Muscle of back (tissue), 11 donors: ENCODE results near the gene HDAC2. TPM values are rescaled to one million over a fixed set of nuclear protein-coding genes. Genes with fewer than 3 reads are reported as not detected.
"Not testable (repeated sequence)": the region's sequence is repeated elsewhere in the genome, so short reads cannot be mapped to it uniquely, and the experiment has no call there.

ENCODE experiments used
- DNase-seq, 3 donors: peaks; one replicate each; pipeline versions ENCODE4 v3.0.0 to v3.0.0-alpha.2; 2013
- polyA plus RNA-seq, 10 donors: library from polyadenylated mRNA; unstranded; fragments of 120-200 nt; gene quantifications; one replicate each; pipeline ENCODE4 v1.2.1, GENCODE V29; 2013; ENCODE audit not compliant: insufficient read length in 10 of 10

HDAC2 gene
- polyA plus RNA-seq, 10 donors, result 132 to 181 (median 149) TPM

DNA sequence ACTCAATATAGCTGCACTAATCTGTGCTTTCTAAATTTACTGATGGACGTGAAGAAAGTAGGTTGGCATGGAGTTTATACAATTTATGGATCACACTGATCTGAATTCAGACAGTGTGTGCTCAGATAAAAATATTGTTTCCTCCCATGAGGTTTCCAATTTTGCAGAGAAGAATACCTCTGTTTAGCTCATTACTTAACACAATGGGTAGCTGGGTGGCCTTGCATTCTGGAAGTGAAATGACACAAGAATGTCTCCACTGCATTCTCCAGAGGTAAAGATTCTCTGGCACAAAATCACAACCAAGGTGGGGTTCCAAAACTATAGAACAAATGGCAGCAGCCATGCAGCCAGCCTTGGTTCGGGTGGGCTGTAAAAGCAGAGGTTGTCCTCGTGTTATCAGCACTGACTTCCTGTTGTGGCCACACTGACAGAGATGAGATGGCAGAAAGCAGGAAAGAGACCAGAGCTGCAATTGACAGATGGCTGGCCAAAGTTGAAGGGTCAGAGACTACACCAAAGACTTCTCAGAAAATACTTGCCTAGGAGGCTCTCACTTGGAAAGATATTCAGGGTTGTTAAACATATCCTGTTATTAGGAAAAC, 50.2 kb downstream of the HDAC2 start:
- peak in 1 of 3 donors; percentile 42 for DNase-seq

DNA sequence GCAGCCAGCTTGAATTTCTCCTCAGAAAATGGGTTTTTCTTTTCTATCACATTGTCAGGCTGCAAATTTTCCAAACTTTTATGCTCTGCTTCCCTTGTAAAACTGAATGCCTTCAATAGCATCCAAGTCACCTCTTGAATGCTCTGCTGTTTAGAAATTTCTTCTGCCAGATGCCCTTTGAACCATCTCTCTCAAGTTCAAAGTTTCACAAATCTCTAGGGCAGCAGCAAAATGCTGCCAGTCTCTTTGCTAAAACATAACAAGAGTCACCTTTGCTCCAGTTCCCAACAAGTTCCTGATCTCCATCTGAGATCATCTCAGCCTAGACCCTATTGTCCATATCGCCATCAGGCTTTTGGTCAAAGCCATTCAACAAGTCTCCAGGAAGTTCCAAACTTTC, 60.7 kb downstream of the HDAC2 start:
- DNase-seq, result not testable (repeated sequence)

DNA sequence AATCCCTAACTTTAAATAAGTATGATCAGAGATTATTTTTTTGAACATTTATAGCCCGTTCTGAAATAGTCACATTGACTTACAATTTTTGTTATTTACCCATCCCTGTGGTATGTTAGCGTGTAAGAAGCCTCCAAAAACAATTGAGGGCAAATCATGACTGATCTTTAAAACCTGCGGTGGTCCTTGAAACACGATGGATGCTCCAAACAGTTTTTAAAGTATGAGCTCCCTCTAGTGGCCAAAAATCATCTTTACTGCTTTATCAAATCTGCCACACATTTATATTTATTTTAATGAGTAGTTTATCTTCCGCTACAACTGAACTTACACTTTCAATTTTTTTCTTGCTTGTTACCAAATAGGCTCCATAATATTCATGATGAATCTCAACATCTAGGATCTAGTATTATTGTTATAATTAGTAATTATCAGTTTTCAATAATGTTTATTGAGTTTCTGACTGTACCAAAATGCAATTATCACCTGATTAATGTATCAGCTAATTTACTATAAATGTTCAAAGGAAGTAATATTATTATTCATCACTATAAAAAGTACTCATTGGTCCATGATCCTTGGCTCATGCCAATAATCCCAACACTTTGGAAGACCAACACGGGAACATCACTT, 61.6 kb downstream of the HDAC2 start:
- peak; percentile 78 to 87 (median 79) for DNase-seq

DNA sequence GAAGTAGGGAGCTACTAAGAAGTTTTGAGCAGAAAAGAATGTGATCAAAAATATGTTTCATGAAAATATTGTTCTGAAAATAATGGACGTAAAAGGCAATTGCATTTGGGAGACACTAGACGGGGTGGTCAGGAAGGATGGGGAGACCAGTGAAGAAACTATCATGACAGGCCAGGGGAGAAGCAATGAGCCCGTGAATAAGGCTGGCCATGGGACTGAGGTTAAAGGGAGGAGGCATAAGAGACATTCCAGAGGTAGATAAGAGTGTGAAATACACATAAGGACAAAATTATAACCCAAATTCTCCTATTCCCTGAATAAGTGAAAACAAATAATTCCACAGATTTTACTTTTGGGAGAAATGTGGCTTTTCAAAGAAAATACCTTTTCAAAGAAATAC, 62.1 kb downstream of the HDAC2 start:
- DNase-seq, result no peak

DNA sequence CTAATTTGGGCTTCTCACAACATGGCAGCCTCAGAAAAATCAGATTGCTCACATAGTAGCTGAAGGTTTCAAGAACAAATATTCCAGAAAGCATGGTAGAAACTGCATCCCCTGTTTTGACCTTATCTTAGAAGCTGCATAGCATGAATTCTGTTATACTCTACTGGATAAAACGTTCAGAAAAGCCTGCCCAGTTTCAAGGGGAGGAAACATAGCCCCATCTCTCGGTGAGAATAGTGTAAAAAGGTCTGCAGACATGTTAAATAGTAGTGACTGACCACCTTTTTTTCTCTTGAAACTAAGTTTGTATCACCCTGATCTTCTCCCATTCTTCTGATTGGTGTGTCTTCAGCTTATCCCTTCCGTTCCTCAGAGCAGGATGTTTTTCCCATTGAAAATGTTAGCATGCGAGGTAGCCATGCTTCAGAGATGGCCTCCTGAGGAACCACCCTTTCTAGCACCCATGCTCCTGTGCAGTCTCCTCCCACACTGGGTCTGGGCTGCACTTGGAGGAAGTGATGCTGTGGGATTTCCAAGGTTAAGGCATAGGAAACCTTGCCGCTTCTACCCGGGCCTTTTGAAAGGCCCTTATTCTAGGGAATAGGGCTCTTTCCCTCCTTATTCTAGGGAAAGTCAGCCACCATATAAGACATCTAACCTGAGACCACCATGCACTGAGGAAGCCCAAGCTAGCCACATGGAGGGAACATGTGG, 63.7 kb downstream of the HDAC2 start:
- DNase-seq, result no peak

DNA sequence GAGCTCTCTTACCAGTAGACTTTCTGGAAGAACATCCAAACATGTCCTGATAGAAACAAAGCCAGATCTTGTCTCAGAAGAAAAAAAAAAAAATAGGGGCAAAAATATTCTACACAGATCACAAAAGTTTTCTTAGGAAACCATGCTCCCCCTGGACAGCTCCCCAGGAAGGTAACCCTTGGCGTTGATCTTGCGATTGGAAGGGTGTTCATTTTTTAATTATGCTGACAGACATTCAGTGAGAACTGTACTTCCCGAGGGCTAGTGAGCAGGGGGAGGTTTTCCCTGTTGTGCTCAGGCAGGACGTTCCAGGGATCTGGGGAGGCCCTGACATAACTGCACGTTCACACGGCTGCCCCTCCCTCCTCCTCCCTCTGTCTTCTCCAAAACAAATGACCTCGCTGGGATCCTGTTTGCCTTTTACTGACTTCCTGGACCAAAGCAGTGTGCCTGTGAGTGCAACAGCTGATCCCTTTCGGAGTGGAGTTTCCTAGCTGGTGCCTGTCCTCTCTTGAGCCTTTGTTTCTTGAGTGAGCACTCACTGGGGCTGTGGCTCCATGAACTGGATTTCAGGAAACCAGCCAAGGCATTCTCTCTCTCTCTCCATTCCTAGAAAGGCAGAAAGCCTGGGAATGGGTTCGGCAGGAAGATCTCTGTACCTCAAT, 67.2 kb downstream of the HDAC2 start:
- DNase-seq, result peak in 1 of 3 donors; percentile 80

DNA sequence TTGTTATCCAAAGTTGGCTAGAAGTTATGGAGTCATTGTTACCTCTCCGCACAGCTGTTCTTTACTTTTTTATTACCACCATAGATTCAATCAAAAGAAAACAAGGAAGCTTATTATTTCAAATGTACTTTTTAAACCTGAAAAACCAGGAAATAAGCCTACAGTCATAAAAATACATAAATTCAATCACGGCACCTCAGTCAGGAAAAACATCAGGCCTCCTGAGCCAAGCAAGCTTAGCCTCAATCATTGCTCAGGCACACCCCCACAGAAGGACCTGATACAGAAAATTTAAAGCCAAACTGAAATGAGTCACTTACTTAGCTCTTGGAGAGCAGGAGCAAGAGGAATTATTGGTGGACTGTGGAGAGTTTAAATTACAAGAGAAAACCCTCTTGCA, 69.5 kb downstream of the HDAC2 start:
- DNase-seq, result peak in 2 of 3 donors; percentile 35 to 70

DNA sequence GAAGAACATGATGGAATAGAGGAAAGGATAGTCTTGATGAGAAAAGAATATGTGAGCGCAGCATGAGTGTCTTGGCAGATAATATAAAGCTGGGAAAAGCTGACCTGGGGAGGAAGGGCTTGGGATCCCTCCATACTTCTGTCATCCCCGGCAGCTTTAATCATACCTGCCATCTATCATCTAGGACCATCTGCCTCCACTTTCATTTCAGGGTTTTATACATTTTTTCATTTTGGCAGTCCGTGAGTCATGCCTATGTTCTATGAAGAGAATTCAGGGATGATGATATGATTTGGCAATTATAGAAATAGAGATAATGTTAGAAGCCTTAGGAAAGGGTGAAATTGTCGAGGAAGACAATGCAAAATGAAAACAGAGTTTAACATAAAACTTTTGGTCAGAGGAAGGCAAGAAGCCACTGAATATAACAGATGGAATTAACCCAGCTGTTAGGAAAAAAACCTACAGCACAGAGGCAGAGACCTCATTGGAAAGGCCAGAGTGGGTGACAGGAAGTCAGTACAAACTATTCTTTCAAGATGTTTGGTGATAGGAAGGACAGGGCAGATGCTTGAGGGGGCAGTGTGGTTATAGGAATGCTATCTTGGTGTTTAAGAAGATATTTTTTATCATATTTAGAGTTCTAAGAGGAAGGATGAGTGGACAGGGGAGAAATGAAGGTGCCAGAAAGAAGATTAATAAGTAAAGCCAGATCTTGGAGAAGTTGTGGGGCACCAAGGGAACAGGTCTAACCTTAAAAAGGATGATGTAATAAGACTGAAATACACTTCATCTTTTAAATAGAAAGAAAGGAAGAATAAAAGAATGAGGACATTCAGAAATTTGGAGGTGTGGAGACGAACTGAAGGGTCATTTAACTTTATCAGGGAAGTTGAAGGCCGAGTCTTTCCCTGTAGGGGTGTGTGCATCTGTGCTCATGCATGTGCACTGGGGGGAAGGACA, 76.0 kb downstream of the HDAC2 start:
- peak; percentile 73 to 83 (median 77) for DNase-seq

DNA sequence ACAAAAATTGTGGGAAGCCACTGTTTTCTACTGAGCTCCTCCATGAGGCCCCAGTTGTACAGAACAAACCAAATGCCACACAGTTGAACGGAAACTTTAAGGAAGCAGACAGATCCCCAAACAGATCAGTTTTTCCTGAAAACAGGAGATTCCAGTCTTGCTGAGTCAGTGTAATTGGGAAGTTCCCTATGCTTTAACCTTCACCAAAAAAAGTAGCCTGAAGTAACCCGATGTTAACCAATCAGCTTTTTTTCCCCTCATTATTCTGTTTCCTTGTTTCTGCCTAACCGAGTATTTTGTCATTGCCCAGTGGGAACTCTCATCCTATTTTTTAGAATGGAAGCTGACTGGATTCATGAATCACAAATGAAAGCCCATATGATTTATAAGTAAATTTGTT, 77.1 kb downstream of the HDAC2 start:
- DNase-seq, result peak in 1 of 3 donors; percentile 51

DNA sequence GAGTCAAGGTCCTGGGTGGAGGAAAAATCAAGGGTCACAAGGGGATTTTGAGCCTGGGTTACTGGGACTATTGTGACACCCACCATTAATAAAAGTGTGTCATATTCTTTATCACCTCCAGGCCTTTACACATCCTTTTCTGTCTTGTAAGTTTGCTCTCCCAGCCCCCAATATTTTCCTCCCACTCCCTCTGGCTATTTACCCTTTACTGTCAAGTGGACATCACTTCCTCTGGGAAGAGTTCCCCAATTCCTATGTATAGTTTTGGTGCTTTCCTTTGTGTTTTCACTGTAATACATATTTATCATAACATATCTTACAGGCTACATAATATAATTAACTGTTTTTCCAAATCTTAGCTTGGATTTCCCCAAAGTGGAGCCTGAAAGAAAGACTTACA, 77.5 kb downstream of the HDAC2 start:
- no peak for DNase-seq

DNA sequence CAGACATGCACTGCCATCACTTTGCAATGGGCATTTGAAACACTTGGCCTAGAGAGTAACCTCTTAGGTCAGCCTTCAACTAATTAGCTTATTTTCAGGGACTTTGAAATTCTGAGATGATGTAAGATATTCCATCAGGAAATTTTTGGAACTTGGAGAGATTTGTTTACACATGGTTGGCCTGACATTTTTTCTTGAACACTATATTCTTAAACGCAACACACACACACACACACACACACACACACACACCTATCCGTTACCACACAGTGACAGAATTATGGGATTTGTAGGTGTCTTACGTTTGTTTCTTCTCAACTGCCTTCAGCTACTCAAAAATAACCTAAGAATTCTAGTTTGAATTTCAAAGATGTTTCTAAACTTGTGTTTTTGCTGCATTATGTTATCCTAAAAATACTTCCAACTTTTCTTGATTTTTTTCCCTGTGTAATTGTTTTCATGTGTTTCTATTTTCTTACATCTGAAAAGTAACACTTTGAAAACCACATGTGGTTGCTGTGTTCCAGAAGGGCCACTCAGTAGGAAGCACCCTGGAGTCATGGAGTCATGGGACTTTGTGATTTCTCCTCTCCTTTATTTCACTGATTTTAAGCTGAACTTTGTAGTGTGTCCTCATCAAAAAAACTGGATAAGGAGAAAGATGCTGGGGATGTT, 81.9 kb downstream of the HDAC2 start:
- peak in 2 of 3 donors; percentile 38 to 68 for DNase-seq

DNA sequence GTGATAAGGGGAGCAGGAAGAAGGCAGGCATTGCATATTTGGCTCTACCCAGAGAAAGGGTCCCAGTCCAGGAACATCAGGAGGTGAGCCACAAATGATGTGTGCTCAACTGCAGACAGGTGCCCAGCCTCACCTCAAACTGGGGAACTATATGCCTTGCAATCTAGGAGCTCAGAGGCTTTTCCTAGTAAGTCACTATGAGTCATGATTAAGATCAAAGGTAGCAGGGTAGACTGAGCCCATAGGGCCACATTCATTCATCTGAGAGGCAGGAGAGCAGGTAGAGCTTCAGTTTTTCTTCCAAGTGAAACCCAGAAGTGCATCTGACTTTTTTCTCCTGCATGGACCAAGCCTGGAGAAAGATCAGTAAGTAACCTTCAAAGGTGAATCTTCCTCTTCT, 82.5 kb downstream of the HDAC2 start:
- DNase-seq, result no peak

DNA sequence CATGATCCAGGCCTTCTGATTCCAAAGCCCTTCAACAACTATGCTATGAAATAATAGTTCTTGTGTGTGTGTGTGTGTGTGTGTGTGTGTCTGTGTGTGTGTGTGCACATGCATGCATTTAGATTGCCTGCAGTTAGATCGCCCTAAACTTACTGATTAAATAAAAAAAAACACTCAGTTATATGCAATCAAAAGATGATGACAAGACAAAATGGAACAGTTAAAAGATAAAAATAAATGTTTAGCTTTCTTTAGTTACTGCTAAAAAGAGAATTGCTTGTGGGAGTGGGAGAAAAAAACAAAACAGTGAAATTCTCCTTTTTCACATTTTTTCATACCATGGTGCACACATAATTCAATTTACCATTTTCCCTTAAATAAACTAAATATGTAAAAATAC, 84.4 kb downstream of the HDAC2 start:
- DNase-seq, result no peak

DNA sequence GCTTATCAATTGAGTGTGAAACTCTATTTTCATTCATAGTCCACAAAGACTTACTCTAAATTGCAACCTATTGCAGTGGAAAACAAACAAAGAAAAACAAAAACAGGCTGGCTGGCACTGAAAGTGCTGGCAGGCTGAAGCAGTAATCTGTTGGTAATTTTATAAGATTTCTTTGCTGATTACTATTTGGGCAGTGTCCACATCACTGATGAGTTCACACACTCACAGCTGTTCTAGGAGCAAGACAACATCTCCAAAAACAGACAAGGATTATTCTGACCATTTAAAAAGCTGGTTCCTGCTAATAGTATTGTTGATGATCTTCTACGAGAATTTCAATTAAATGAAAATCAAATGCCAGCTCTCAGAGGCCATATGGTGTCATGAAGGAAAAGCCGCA, 86.9 kb downstream of the HDAC2 start:
- DNase-seq, result no peak

Other genes starting within 250 kb of the HDAC2 start
- gene MARCKS, start 113.8 kb downstream of the HDAC2 start, polyA plus RNA-seq, result 100 to 1,000 TPM; 189 to 339 (median 232) TPM